Tracheal epithelial cell (primary cell): ENCODE data around the gene FAM180B. TPM values are rescaled to one million over a fixed set of nuclear protein-coding genes. Genes with fewer than 3 reads are reported as not detected.

Experiments used
- total RNA-seq: library from RNA; depleted of rRNA; stranded (reverse); fragments of >200 nt; gene quantifications from 2 replicates; pipeline ENCODE4 v1.2.1, GENCODE V29; 2014

FAM180B gene, protein sequence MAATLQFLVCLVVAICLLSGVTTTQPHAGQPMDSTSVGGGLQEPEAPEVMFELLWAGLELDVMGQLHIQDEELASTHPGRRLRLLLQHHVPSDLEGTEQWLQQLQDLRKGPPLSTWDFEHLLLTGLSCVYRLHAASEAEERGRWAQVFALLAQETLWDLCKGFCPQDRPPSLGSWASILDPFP
- total RNA-seq = not detected in 2 replicates

DNA sequence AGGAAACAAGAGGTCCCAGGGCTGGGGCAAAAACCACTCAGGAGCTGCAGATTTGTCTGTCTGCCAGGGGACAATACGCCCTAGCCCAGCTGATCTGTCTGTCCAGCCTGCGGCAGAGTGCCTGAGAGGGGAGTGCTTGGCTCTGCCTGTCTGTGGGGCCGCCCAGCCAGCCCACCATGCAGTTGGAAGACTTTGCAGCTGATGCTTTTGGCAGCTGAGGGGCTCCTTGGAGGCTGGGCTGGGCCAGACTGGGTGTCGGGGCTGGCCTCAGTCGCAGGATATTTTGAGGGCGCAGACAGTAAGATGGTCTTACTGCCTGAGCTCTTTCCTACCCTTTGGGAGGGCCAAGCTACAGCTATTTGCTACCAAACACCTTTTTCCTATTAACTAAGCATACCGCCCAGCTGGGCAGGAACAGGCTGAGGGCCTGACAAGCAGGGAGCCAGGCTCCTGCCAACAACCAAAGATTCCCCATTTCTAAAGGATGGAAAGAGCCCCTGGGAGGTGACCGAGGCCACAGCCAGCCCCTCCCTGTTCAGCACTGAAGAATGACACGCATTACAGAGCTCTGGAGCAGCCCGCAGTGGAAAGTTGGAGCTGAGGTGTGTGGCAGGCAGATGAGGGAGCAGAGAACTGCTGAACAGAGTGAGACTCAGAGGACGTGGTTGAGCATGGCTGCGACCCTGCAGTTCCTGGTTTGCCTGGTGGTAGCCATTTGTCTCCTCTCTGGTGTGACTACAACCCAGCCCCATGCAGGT lies at the start of gene FAM180B:
TSS of gene FAM180B (plus strand) at position 581 of the 758 bp plus-strand sequence. CDS start at position 672, 91 bp downstream.

DNA sequence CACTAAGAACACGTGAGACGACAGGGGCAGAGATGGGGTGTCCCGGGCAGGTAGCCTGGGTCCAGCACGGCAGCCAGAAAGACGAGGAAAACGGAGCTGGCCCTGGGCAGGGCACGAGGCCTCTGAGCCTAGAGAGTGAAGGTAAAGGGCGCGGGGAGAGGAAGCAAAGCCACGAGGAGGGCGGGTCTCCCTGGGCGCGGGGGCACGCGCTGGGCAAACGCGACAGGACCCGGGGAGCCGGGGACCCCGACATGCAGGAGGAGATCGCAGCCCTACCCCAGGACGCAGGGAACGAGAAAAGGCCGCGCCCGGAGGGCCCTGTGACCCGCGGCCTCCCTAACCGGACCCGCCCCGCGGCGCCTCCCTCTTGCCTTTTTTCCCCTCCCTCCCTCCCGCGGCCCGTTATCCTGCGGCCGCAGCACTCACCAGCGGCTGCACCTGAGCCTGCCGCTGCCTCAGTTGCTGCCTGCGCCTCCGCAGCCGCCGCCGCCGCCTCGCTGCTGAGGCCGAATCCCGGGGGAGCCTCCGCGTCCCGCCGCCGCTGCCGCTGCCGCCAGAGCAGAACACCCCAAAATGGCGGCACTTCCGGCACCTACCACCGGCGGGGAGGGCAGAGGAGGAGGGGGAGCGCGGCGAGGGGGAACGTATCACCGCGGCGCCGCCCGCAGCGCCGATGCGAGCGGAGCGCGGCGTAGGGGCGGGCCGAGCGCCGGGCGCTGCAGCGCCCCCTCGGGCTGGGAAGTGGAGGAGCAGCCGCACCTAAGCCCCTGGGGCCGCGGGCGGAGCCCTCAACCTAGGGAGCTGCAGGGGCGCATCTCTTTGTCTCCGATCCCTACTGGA lies 33.7 kb upstream of the FAM180B start, which contains the start of gene CELF1:
TSS of gene CELF1 (minus strand) at position 567 of the 840 bp plus-strand sequence. CDS start 53,609 bp downstream, outside the sequence.

DNA sequence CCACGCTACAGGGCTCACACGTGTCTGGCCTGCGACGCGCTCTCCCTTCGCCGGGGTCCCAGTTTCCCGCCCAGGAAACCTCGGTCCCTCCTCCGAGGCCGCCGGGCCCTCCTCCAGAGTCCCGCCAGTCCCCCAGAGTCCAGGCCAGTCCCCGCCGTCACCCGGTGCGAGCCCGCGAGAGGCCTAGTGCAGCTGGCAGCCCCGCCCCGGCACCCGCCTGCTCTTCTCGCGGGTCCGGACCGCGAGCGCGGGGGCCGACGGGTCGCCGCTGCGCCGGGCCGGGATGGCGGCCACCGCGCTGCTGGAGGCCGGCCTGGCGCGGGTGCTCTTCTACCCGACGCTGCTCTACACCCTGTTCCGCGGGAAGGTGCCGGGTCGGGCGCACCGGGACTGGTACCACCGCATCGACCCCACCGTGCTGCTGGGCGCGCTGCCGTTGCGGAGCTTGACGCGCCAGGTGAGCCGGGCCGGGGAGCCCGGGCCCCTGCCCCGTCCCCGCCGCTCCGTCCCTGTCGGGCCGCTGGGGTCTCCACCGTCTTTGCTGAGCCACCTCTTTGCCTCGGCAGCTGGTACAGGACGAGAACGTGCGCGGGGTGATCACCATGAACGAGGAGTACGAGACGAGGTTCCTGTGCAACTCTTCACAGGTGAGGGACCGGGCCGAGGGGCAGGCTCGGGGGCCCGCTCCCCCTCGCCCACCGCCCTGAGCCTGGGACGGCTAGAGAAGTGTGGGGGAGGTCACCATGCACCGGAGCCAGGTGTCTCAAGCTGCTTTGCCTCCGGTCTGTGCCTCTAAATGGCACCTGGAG lies 20.9 kb upstream of the FAM180B start, which contains the start of gene PTPMT1:
TSS of gene PTPMT1 (plus strand) at position 260 of the 809 bp plus-strand sequence. CDS start at position 284, 24 bp downstream.

DNA sequence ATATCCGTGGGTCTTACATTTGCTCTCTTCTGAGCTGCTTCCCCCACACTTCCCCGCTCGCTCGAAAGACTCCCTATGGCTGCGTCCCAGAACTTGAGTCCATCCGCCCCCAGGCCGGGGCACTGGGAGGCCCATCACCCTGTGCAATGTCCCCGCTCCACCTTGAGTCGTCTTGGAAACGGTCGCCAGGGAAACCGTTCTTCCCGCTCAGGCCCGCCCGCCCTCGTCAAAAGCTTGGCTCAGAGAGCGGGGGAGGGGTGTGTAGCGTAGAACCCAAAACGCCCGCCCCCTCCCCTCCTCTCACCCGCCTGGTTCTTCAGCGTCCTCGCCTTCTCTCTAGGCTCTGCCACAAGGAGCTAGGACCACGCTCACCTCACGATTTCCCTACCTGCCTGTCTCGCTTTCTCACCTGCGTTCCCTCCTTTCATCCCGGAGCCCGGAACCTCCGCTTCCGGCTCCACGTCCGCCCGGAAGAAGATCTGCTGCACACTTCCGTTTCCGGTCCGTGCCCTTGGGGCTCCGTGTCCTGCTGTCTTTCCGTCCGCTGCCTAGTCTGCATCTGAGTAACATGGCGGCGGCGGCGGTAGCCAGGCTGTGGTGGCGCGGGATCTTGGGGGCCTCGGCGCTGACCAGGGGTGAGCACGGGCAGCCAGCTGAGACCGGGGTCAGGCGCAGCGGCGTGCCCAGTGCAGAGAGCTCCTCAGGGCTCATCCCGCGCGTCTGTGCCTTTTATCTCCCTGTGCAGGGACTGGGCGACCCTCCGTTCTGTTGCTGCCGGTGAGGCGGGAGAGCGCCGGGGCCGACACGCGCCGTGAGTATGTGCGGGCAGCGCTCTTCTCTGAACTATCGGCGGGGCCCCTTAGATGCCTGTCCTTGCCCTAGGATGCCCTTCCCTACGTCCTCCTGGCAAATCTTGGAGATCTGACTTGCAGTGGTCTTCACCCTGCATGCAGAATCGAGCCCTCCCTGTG lies 7.7 kb upstream of the FAM180B start, which contains the start of the genes KBTBD4 and NDUFS3:
TSS of gene KBTBD4 (minus strand) at position 447 of the 971 bp plus-strand sequence. CDS start at position 428, 19 bp downstream.
TSS of gene NDUFS3 (plus strand) at position 551 of the 971 bp plus-strand sequence. CDS start at position 569, 18 bp downstream.

DNA sequence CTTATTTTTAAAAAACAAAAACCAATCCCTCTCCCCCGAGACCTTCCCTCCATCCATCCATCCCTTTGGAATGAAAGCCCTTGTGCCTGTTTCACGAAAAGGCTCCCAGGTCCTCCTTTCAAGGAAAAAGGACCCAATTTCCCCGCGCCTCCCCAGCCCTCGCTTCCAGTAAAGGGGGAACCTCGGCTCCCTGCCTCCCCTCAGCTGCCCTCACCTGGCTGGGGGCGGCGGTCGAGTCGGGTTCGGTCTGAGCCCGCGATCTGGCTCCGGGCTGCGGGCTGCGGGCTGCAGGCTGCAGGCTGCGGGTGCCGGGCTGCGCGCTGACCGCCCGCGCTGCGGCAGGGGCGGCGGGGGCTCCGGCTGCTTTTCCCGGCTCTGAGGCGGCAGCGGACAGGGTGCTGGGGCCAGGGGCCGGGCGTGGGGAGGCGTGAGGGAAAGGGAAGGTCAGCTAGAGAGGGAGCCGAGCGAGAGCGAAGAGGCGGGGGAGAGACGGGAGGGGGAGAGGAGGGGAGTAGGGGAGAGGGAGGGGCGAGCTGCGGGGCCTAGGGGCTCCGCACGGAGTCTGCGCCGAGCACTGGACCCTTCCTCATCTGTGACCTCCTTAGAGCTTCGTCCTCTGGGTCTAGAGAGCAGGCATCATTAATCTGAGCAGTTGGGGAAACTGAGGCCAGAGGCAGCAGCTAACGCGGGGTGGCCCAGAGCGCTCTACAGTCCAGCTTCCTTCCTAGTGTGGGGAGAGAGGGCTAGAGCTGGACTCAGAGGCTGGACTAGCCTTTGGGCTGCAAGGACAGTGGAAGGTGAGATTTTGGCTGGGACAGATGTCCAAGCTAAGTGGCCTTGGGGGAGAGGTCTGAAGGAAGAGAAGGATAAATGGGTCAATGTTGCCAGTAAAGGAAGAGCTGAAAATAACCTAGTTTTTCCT lies 7.7 kb downstream of the FAM180B start, which contains the start of gene C1QTNF4:
TSS of gene C1QTNF4 (minus strand) at position 478 of the 922 bp plus-strand sequence. CDS start 3,601 bp downstream, outside the sequence.

Other genes with a start within 250 kb of the FAM180B start
- not detected in 2 replicates for gene MYBPC3, start 234.0 kb upstream of the FAM180B start, total RNA-seq
- not detected in 2 replicates for gene SPI1, start 208.1 kb upstream of the FAM180B start, total RNA-seq
- gene SLC39A13, start 178.1 kb upstream of the FAM180B start, total RNA-seq = 29.4 and 35.7 TPM in 2 replicates
- gene PSMC3, start 160.2 kb upstream of the FAM180B start, total RNA-seq = 73.3 and 106 TPM in 2 replicates
- 0.24 TPM in 1 of 2 replicates, not detected in the other for gene RAPSN, start 137.5 kb upstream of the FAM180B start, total RNA-seq
- gene CELF1, start 33.5 kb upstream of the FAM180B start, total RNA-seq = 65.0 and 90.6 TPM in 2 replicates
- 156 and 168 TPM in 2 replicates for gene PTPMT1, start 21.1 kb upstream of the FAM180B start, total RNA-seq
- gene KBTBD4, start 7.7 kb upstream of the FAM180B start, total RNA-seq = 12.8 and 14.9 TPM in 2 replicates
- 64.8 and 67.0 TPM in 2 replicates for gene NDUFS3, start 7.6 kb upstream of the FAM180B start, total RNA-seq
- 0.43 TPM in 1 of 2 replicates, not detected in the other for gene C1QTNF4, start 7.7 kb downstream of the FAM180B start, total RNA-seq
- gene MTCH2, start 55.9 kb downstream of the FAM180B start, total RNA-seq = 66.3 and 76.6 TPM in 2 replicates
- 0.43 and 0.48 TPM in 2 replicates for gene AGBL2, start 128.7 kb downstream of the FAM180B start, total RNA-seq
- 47.0 and 53.5 TPM in 2 replicates for gene FNBP4, start 180.7 kb downstream of the FAM180B start, total RNA-seq